ENCODE measurements around the gene TBXT.

TBXT gene

DNA sequence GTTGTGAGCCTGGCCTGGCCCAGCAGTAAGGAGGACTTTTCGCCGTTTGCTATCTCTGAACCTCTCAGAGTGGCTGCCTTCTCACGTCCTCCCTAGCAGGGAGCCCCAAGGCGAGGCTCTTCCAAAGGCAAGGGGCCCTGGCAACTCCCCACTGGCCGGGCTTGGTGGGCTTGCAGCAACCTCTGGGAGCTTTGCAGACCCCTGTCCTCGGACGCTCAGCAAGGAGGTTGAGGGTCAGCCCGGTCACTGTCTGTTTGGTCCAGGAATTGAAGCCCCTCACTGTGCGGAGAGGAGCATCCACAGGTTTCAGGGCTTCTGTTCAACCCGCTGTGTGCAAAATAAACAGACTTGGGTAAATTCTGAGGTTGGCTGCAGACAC, 28.2 kb upstream of the TBXT start:
- Histone ChIP-seq H3K36me3 (no peaks in the 10 kb centered on the region), H3K27ac (no peak overlapping the region), H3K9me3 (ENCODE audit: severe bottlenecking) (no peaks in the 10 kb centered on the region), H3K4me3 (ENCODE audit: low read depth, low read length) (no peak overlapping the region), H3K27me3 (ENCODE audit: insufficient read depth, low read depth, severe bottlenecking) (no peaks in the 10 kb centered on the region)
- TF ChIP-seq, protein P1, sequence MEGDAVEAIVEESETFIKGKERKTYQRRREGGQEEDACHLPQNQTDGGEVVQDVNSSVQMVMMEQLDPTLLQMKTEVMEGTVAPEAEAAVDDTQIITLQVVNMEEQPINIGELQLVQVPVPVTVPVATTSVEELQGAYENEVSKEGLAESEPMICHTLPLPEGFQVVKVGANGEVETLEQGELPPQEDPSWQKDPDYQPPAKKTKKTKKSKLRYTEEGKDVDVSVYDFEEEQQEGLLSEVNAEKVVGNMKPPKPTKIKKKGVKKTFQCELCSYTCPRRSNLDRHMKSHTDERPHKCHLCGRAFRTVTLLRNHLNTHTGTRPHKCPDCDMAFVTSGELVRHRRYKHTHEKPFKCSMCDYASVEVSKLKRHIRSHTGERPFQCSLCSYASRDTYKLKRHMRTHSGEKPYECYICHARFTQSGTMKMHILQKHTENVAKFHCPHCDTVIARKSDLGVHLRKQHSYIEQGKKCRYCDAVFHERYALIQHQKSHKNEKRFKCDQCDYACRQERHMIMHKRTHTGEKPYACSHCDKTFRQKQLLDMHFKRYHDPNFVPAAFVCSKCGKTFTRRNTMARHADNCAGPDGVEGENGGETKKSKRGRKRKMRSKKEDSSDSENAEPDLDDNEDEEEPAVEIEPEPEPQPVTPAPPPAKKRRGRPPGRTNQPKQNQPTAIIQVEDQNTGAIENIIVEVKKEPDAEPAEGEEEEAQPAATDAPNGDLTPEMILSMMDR (IDR thresholded peaks at IDR 0.05; ENCODE audit: low read depth, low read length) = no peak
- no peak for DNase-seq

DNA sequence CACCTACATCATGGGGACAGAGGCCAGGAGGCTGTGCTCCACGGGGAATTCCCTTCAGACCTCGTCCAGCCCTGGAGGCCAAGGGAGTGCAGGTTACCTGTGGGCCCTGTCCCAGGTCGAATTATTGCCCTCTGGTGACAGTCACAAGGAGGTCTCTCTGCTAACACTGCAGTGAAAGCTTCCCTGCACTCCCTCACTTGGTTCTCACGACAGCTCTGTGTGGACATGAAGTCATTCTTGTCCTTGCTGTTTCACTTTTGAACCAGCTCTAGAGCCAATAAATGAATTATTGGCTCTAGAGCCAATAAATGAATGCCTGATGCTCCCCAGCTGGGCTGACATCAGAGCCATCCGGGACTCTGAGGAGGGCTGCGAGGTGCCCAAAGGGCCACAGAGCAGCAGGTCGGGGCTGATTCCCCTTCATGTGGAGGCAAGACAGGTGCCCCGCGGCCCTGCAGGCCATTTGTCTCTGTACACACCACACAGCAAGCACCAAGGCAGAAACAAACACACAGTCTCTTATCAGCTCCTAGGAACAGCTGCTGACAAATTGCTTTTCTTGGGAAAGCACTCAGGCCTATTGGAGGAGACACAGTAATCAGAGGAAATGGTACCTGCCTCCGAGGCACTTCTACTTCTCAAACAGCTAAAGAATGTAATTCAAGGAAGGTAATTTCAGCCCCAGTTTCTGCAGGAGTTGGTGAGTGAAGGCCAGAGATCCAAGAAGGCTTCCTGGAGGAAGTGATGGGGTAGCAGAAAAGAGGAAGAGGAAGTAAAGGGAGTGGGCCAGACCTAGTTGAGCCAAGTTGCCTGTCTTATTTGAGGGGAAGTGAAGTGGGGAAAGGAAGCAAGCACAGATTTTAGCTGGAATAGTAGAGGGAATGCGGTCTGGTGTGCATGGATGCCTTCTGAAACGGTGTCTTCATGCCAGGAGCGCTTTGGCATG, 27.5 kb upstream of the TBXT start:
- TF ChIP-seq, protein P1 (IDR thresholded peaks at IDR 0.05; ENCODE audit: low read depth, low read length) = no peak
- no peaks in the 10 kb centered on the region for H3K27me3 ChIP-seq (ENCODE audit: insufficient read depth, low read depth, severe bottlenecking)

DNA sequence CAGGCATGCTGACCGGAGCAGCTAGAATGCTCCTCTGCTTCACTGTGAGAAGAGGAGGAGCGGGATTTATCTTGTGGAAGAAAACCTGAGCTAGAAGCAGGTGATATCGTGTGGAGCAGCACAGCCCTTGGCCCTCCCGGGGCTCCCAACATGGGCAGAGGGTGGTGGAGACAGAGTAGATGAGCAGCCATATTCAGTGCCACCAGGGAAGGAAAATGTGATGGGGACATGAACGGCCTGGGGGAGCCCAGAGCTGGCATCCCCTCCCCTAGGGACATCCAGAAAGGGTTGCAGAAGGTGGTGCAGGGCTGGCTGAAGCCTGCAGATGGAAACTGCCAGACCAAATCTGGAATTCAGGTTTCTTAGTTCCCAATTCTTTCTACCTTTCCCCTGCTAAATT, 24.9 kb upstream of the TBXT start:
- TF ChIP-seq, protein P1 (IDR thresholded peaks at IDR 0.05; ENCODE audit: low read depth, low read length) = no peak
- DNase-seq = no peak

More for the DNA sequence above, 27.5 kb upstream of the TBXT start:
- no peak for DNase-seq
- Histone ChIP-seq H3K4me3 (ENCODE audit: low read depth, low read length) (no peak overlapping the region), H3K36me3 (no peaks in the 10 kb centered on the region), H3K9me3 (ENCODE audit: severe bottlenecking) (no peaks in the 10 kb centered on the region), H3K27ac (no peak overlapping the region)

DNA sequence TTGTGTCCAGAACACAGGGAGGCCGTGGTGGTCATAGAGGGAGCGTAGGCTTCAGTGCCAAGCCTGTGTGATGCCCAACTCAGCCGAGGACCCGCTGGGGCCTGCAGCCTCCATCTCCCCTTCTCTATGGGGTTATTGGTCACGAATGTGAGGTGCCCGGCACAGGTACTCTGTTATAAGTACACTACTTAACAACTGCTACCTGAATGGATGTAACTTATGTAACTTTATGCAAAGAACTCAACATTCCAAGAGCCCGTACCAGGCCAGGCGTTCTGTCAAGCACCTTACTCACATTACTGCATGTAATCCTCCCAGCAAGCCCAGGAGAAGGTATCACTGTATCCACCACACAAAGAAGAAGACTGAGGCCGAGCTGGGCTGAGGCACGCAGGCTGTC, 24.5 kb upstream of the TBXT start:
- Histone ChIP-seq H3K27ac (no peak overlapping the region), H3K9me3 (ENCODE audit: severe bottlenecking) (no peaks in the 10 kb centered on the region), H3K27me3 (ENCODE audit: insufficient read depth, low read depth, severe bottlenecking) (no peaks in the 10 kb centered on the region), H3K4me3 (ENCODE audit: low read depth, low read length) (no peak overlapping the region), H3K36me3 (no peaks in the 10 kb centered on the region)
- TF ChIP-seq, protein P1 (IDR thresholded peaks at IDR 0.05; ENCODE audit: low read depth, low read length) = no peak
- DNase-seq = no peak

More for the DNA sequence above, 24.9 kb upstream of the TBXT start:
- H3K9me3 ChIP-seq (ENCODE audit: severe bottlenecking) = no peaks in the 10 kb centered on the region
- no peaks in the 10 kb centered on the region for H3K36me3 ChIP-seq
- H3K27ac ChIP-seq = no peak overlapping the region
- H3K27me3 ChIP-seq (ENCODE audit: insufficient read depth, low read depth, severe bottlenecking) = no peaks in the 10 kb centered on the region
- H3K4me3 ChIP-seq (ENCODE audit: low read depth, low read length) = no peak overlapping the region

DNA sequence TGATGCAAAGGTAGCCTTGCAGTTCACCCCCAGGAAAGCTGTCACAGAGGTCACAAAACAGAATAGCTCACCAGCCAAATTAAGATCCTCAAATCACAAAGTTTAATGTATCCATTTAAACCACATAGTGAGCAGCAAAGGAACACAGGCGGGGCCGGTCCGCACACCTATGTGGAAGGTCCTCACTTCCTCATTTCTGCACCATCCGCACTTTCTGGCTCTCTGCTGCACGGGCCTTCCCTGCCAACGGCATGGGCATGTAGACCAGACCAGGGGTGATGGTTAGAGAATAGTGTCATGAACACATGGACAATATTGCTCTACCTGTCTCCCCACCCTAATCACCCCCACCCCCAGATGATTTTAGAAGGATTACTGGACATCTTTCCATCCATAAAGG, 12.1 kb upstream of the TBXT start:
- DNase-seq = no peak
- Histone ChIP-seq H3K36me3 (no peaks in the 10 kb centered on the region), H3K27ac (no peak overlapping the region), H3K4me3 (ENCODE audit: low read depth, low read length) (no peak overlapping the region), H3K27me3 (ENCODE audit: insufficient read depth, low read depth, severe bottlenecking) (no peaks in the 10 kb centered on the region), H3K9me3 (ENCODE audit: severe bottlenecking) (no peaks in the 10 kb centered on the region)
- TF ChIP-seq, protein P1 (IDR thresholded peaks at IDR 0.05; ENCODE audit: low read depth, low read length) = no peak

Measured in WERI-Rb-1 (cell line).